ENCODE data around the gene THSD8. TPM values are rescaled to one million over a fixed set of nuclear protein-coding genes. Genes with fewer than 3 reads are reported as not detected.

THSD8 gene
- total RNA-seq, 6 experiments from 2014 or later = 14.1 to 30.3 (median 25.6) TPM

DNA sequence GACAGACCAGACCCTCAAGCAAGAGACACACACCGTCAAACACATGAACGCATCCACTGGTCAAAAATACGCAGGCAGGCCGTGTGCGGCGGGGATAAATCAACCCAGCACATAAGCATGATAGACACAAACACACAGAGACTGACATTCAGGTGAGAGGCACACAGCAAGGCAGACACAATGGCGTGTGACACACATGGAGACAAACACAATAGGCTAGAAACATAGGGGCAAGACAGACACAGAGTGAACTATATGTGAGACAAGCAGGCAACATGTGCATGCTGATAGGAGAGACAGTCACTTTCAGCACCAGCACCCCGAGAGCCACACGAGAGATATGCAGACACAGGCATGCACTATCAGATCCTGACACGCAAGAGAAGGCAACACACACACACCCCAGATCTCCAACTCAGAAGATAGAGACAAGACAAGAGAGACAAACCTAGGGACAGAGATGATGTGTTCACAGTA is 17.4 kb upstream of the THSD8 start:
- Mint-ChIP-seq H3K27ac (no peak overlapping the region), H3K4me1 (ENCODE audit: low read depth) (peaks cover 26% of the 10 kb centered on the region), H3K36me3 (ENCODE audit: low read depth) (no peaks in the 10 kb centered on the region), H3K9me3 (no peaks in the 10 kb centered on the region), H3K4me3 (no peak overlapping the region), H3K27me3 (ENCODE audit: insufficient read depth) (no peaks in the 10 kb centered on the region)
- no peak for DNase-seq
- TF ChIP-seq, protein P1, sequence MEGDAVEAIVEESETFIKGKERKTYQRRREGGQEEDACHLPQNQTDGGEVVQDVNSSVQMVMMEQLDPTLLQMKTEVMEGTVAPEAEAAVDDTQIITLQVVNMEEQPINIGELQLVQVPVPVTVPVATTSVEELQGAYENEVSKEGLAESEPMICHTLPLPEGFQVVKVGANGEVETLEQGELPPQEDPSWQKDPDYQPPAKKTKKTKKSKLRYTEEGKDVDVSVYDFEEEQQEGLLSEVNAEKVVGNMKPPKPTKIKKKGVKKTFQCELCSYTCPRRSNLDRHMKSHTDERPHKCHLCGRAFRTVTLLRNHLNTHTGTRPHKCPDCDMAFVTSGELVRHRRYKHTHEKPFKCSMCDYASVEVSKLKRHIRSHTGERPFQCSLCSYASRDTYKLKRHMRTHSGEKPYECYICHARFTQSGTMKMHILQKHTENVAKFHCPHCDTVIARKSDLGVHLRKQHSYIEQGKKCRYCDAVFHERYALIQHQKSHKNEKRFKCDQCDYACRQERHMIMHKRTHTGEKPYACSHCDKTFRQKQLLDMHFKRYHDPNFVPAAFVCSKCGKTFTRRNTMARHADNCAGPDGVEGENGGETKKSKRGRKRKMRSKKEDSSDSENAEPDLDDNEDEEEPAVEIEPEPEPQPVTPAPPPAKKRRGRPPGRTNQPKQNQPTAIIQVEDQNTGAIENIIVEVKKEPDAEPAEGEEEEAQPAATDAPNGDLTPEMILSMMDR (IDR thresholded peaks at IDR 0.05) = no peak

DNA sequence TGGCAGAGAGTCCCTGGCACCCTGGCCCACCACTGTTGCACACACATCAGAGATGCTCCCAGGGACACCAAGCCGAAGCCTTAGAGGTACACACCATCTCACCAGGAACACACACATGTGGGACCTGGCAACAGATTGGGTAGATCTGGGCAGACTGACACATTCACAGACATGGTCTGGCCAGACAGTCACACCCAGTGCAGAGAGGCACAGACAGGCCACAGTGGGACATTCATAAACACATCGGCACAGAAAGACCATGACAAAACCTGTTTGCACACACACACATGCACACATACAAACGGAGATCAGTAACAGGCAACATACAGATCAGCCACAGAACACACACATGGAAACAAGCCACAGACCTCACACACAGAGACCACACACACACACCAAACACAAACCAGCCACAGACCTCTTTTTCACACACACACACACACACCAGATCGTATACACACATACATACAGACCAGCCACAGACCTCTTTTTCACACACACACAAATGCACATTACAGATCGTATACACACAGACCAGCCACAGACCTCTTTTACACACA is 16.9 kb upstream of the THSD8 start:
- no peak for DNase-seq
- no peaks in the 10 kb centered on the region for H3K36me3 Mint-ChIP-seq (ENCODE audit: low read depth)
- H3K27me3 Mint-ChIP-seq (ENCODE audit: insufficient read depth) = no peaks in the 10 kb centered on the region
- H3K4me1 Mint-ChIP-seq (ENCODE audit: low read depth) = peaks cover 23% of the 10 kb centered on the region
- TF ChIP-seq, protein P1 (IDR thresholded peaks at IDR 0.05) = no peak
- no peaks in the 10 kb centered on the region for H3K9me3 Mint-ChIP-seq
- H3K27ac Mint-ChIP-seq = no peak overlapping the region
- no peak overlapping the region for H3K4me3 Mint-ChIP-seq

DNA sequence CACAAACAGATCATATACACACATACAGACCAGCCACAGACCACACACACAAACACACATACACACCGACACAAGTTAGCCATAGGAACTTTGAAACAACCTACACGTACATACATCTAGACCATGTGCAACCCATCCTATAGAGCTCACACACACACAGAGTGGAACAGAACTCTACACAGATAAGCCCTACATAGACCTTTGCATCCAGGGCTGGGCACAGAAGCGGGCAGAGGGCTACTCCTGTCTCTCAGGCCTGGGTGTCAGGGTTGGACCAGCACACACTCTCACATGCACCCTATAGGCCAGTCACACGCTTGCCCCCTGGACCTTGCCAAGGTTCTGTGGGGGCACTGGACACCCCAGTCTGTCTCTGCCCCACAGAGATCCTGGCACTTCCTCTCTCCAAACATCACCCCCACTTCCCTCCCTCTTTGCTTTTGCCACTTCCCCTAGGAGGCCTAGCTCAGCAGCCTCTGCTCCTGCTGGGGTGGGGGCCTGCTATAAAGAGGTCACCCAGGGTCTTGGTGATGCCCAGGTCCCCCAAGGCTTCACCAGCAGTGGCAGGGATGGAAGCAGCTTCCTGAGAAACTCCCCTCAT is 16.3 kb upstream of the THSD8 start:
- Mint-ChIP-seq H3K27me3 (ENCODE audit: insufficient read depth) (peaks cover 2% of the 10 kb centered on the region; the same call in 1 of the 2 replicates), H3K9me3 (no peaks in the 10 kb centered on the region), H3K4me3 (no peak overlapping the region), H3K4me1 (ENCODE audit: low read depth) (peaks cover 28% of the 10 kb centered on the region), H3K36me3 (ENCODE audit: low read depth) (no peaks in the 10 kb centered on the region), H3K27ac (no peak overlapping the region)
- TF ChIP-seq, protein P1 (IDR thresholded peaks at IDR 0.05) = no peak
- DNase-seq = no peak

DNA sequence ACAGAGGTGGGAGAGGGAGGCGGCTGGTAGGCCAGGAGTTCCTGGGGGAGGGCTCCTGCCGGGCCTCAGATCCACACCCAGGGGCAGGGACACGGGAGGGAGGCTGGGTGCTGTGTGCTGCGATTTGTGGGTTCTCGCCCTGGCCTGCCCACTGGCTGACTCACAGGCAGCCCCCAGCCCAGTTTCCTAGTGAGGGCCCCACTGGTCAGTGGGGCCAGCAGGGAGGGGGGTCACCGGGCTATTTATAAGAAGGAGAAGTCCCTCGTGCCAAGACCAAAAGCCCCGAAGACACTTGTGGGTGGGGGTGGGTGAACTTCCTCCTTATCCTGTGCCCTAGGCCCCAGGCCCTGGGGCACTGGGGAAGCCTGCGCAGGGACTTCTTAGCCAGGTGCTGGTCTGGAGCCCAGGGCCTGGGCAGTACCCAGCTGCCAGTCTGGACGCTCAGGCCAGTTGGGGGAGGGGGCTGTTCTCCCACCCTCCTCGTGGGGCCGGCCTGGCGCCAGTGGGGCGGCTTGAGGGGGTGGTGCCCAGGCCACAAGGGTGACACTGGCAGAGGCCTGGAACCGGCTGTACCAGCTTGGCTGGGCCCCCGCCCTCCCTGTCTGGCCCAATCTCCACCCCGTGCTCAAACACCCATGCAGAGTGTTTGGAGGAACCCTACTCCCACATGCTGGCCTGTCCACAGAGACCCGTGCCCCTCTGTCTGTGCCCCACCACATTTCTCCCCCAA is 15.6 kb upstream of the THSD8 start:
- TF ChIP-seq, protein P1 (IDR thresholded peaks at IDR 0.05) = no peak
- Mint-ChIP-seq H3K36me3 (ENCODE audit: low read depth) (no peaks in the 10 kb centered on the region), H3K9me3 (no peaks in the 10 kb centered on the region), H3K4me1 (ENCODE audit: low read depth) (peaks cover 33% of the 10 kb centered on the region), H3K4me3 (no peak overlapping the region), H3K27me3 (ENCODE audit: insufficient read depth) (peaks cover 3% of the 10 kb centered on the region), H3K27ac (no peak overlapping the region)
- no peak for DNase-seq

DNA sequence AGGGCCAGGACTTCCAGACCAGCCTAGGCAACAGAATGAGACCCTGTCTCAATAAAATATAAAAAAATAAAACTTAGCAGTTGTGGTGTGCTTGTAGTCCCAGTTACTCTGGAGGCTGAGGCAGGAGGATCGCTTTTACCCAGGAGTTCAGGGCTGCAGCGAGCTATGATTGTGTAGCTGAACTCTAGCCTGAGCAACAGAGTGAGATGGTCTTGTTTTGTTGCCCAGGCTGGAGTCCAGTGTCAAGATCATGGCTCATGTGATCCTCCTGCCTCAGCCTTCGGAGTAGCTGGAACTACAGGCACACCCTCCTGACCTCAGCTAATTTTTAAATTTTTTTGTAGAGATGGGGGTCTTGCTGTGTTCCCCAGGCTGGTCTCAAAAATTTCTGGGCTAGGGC is 14.9 kb upstream of the THSD8 start:
- TF ChIP-seq, protein P1 (IDR thresholded peaks at IDR 0.05) = no peak
- Mint-ChIP-seq H3K27ac (no peak overlapping the region), H3K9me3 (peaks cover 4% of the 10 kb centered on the region; the same call in 1 of the 2 replicates)

More for the DNA sequence above, 14.9 kb upstream of the THSD8 start:
- Mint-ChIP-seq H3K4me1 (ENCODE audit: low read depth) (peaks cover 31% of the 10 kb centered on the region), H3K36me3 (ENCODE audit: low read depth) (no peaks in the 10 kb centered on the region), H3K4me3 (no peak overlapping the region), H3K27me3 (ENCODE audit: insufficient read depth) (peaks cover 9% of the 10 kb centered on the region)
- DNase-seq = no peak

Measured in HFFc6 (cell line).